ENCODE data around the gene MAPK9.

GRCh38 chr5:180187767-180188166 lies 104.1 kb downstream of the MAPK9 start:
- TF ChIP-seq POLR2A (IDR thresholded peaks at IDR 0.05; ENCODE audit: low read length) (no peak), GATA1 (IDR thresholded peaks at IDR 0.05; ENCODE audit: low read depth, low read length) (no peak)

Measured in erythroblast (primary cell).